MM.1S (cell line): ENCODE measurements around the gene PCK1.

Experiments
- DNase-seq: peaks from one replicate; pipeline ENCODE4 v3.0.0-alpha.2; 2015
- H2AFZ ChIP-seq: fragments of 300-600 bp; sonication (generic); 2 replicates; pipeline ENCODE4 v1.6.0; 2016; ENCODE audit warnings: antibody characterized with exemption, low read length
- H3F3A ChIP-seq: fragments of 300-600 bp; sonication (generic); 2 replicates; pipeline ENCODE4 v1.6.1; 2016; ENCODE audit warnings: mild to moderate bottlenecking, antibody characterized with exemption, low read length, moderate library complexity, mixed read lengths; ENCODE audit not compliant: insufficient read depth
- H3K27ac ChIP-seq: fragments of 300-600 bp; sonication (generic); 2 replicates; pipeline ENCODE4 v1.5.1; 2016; ENCODE audit warnings: mild to moderate bottlenecking, low read length
- H3K27me3 ChIP-seq: fragments of 300-600 bp; sonication (generic); replicated peaks from 2 replicates; pipeline ENCODE4 v1.6.0; 2016; ENCODE audit warnings: low read length; ENCODE audit not compliant: insufficient read depth
- H3K36me3 ChIP-seq: fragments of 300-600 bp; sonication (generic); replicated peaks from 2 replicates; pipeline ENCODE4 v1.6.1; 2016; ENCODE audit warnings: mild to moderate bottlenecking, low read length, mixed read lengths; ENCODE audit not compliant: insufficient read depth
- H3K4me1 ChIP-seq: fragments of 300-600 bp; sonication (generic); 2 replicates; pipeline ENCODE4 v1.6.1; 2016; ENCODE audit warnings: low read length, mixed read lengths
- H3K4me2 ChIP-seq: fragments of 300-600 bp; sonication (generic); 2 replicates; pipeline ENCODE4 v1.6.0; 2016; ENCODE audit warnings: low read depth, low read length
- H3K4me3 ChIP-seq: fragments of 300-600 bp; sonication (generic); 2 replicates; pipeline ENCODE4 v1.5.1; 2016; ENCODE audit warnings: low read length, mixed read lengths
- H3K79me2 ChIP-seq: fragments of 300-600 bp; sonication (generic); 2 replicates; pipeline ENCODE4 v1.6.1; 2016; ENCODE audit warnings: mixed run types, low read length, mixed read lengths
- H3K9ac ChIP-seq: fragments of 300-600 bp; sonication (generic); 2 replicates; pipeline ENCODE4 v1.6.1; 2016; ENCODE audit warnings: low read length, mixed read lengths
- H3K9me2 ChIP-seq: fragments of 300-600 bp; sonication (generic); replicated peaks from 2 replicates; pipeline ENCODE4 v1.6.1; 2016; ENCODE audit warnings: mild to moderate bottlenecking, low read length, mixed read lengths; ENCODE audit not compliant: insufficient read depth
- H3K9me3 ChIP-seq: fragments of 300-600 bp; sonication (generic); replicated peaks from 2 replicates; pipeline ENCODE4 v1.6.1; 2016; ENCODE audit warnings: mild to moderate bottlenecking, low read length, mixed read lengths; ENCODE audit not compliant: insufficient read depth
- H4K20me1 ChIP-seq: fragments of 300-600 bp; sonication (generic); 2 replicates; pipeline ENCODE4 v1.6.1; 2016; ENCODE audit warnings: mild to moderate bottlenecking, low read length, moderate library complexity, mixed read lengths; ENCODE audit not compliant: insufficient read depth
- EZH2 ChIP-seq: fragments of 300-600 bp; sonication (generic); optimal IDR thresholded peaks from 2 replicates; pipeline ENCODE3; 2017; ENCODE audit warnings: low read depth, mild to moderate bottlenecking, antibody characterized with exemption, low read length, mixed read lengths
- EZH2phosphoT487 ChIP-seq: fragments of 300-600 bp; sonication (generic); IDR thresholded peaks from 2 replicates; pipeline ENCODE4 v1.6.1; 2018; ENCODE audit warnings: antibody characterized with exemption, low read length
- TF ChIP-seq, protein P1 (sequence below): fragments of 300-600 bp; sonication (generic); IDR thresholded peaks from 2 replicates; pipeline ENCODE4 v1.5.1; 2016; ENCODE audit warnings: antibody characterized with exemption, low read length, mixed read lengths

PCK1 gene

DNA sequence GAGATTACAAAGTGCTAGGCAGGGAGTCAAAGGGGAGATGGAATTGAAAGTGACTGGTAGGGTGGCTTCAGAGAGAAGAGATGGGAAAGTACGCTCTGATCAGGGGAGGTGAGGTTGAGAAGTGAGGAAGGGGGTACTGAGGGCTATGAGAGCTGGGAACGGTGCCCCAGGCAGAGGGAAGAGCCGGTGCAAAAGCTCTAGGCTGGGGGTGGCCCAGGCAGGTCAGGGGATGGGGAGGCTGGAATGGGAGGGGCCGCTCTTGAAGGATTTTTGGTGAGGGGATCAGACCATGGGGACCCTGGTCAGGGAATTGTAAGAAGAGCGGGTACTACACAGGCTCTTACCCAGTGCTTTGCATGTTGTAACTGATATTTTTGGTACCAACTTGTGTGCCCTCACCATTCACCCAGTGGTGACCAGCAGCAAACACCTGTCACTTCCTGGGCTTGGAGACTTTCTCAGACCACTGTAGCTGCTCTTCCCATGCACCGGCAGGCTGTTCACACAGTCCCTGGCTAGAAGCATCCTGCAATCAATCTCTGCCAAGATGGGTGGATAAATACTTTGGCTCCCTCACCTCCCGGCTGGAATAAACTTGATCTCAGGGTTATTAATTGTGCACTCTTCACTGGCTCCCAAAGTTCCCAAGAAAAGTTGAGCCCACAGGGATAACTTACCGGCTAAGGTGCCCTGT is 24.0 kb downstream of the PCK1 start:
- no peak overlapping the region for H3K4me2 ChIP-seq
- DNase-seq, result no peak

DNA sequence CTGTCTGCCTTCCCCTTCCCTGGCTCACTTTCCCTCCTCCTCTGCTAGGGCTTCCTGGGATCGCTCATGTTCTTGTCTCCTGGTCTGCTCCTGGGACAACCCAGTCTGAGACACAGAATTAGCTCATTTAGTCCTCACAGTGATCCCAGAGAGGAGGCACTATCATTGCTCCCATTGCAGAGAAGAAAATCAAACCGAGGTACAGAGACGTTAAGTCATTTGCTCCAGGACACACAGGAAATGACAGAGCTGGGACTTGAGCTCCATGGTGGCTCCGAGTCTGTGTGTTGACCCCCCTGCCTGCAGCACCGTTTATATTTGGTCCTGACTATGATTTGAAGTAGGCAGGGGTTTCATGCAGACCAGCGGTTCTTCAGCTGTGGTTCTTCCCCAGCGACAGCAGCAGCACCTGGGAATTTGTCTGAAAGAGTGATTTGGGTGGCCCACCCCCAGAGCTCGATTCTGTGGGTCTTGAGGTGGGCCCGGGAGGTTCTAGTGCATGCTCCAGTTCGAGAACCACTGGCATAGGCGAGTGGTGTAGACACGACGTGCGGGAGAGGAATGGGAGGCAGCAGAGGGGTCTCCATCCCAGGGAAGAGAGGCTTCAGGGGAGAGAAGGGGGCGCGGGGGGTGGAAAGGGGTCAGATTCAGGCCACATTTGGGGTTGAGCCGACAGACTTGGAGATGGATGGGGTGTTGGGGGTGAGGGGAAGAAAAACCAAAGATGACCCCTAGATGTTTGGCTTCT is 24.7 kb downstream of the PCK1 start:
- Histone ChIP-seq H3K9ac (no peak overlapping the region), H3K4me2 (no peak overlapping the region), H3F3A (no peaks in the 10 kb centered on the region), H3K9me2 (no peaks in the 10 kb centered on the region), H3K9me3 (no peaks in the 10 kb centered on the region), H3K27me3 (peaks cover 98% of the 10 kb centered on the region), H3K27ac (no peak overlapping the region), H3K4me1 (no peaks in the 10 kb centered on the region), H4K20me1 (no peaks in the 10 kb centered on the region; the same call in 1 of the 2 replicates), H2AFZ (no peak overlapping the region), H3K36me3 (no peaks in the 10 kb centered on the region), H3K79me2 (no peaks in the 10 kb centered on the region), H3K4me3 (no peak overlapping the region)
- no peak for DNase-seq
- TF ChIP-seq, protein P1, sequence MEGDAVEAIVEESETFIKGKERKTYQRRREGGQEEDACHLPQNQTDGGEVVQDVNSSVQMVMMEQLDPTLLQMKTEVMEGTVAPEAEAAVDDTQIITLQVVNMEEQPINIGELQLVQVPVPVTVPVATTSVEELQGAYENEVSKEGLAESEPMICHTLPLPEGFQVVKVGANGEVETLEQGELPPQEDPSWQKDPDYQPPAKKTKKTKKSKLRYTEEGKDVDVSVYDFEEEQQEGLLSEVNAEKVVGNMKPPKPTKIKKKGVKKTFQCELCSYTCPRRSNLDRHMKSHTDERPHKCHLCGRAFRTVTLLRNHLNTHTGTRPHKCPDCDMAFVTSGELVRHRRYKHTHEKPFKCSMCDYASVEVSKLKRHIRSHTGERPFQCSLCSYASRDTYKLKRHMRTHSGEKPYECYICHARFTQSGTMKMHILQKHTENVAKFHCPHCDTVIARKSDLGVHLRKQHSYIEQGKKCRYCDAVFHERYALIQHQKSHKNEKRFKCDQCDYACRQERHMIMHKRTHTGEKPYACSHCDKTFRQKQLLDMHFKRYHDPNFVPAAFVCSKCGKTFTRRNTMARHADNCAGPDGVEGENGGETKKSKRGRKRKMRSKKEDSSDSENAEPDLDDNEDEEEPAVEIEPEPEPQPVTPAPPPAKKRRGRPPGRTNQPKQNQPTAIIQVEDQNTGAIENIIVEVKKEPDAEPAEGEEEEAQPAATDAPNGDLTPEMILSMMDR, result no peak
- TF ChIP-seq EZH2phosphoT487, result no peak
- no peak for TF ChIP-seq EZH2

More for the DNA sequence above, 24.0 kb downstream of the PCK1 start:
- peaks cover 98% of the 10 kb centered on the region for H3K27me3 ChIP-seq
- H3K9ac ChIP-seq, result no peak overlapping the region
- no peaks in the 10 kb centered on the region for H3K36me3 ChIP-seq
- no peaks in the 10 kb centered on the region; the same call in 1 of the 2 replicates for H4K20me1 ChIP-seq
- H3K4me3 ChIP-seq, result no peak overlapping the region
- H3K9me3 ChIP-seq, result no peaks in the 10 kb centered on the region
- no peaks in the 10 kb centered on the region for H3K9me2 ChIP-seq
- no peak overlapping the region for H3K27ac ChIP-seq
- H3F3A ChIP-seq, result no peaks in the 10 kb centered on the region
- H2AFZ ChIP-seq, result no peak overlapping the region
- TF ChIP-seq, protein P1, result no peak
- TF ChIP-seq EZH2phosphoT487 (no peak), EZH2 (no peak)
- H3K4me1 ChIP-seq, result no peaks in the 10 kb centered on the region
- no peaks in the 10 kb centered on the region for H3K79me2 ChIP-seq

DNA sequence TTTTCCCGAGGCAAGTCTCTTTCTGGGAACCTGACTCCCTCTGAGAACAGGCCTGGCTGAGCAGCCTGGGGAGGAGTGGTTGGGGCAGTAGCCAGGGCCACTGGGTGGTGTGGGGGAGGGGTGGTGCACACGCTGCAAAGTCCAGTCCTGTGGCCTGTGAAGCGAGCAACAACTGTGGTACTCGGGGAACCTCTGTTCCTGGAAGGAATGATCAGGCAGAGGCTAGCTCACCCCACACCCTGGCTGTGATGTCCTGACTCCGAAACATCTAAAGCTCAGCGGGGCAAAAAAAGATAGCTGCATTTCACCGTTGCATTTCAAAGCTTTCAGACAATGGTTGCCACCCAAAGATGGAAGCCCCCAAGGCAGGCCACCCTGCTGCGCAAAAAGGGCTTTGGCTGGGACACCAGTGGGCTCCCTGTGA is 25.5 kb downstream of the PCK1 start:
- Histone ChIP-seq H3K27ac (no peak overlapping the region), H4K20me1 (no peaks in the 10 kb centered on the region; the same call in 1 of the 2 replicates), H3K27me3 (peaks cover 98% of the 10 kb centered on the region), H3K36me3 (no peaks in the 10 kb centered on the region), H3K4me2 (no peak overlapping the region), H3K79me2 (no peaks in the 10 kb centered on the region), H3K9ac (no peak overlapping the region), H3K4me3 (no peak overlapping the region), H3K9me3 (no peaks in the 10 kb centered on the region), H3K4me1 (no peaks in the 10 kb centered on the region), H2AFZ (no peak overlapping the region), H3K9me2 (no peaks in the 10 kb centered on the region), H3F3A (no peaks in the 10 kb centered on the region)
- TF ChIP-seq EZH2, result no peak
- TF ChIP-seq, protein P1, result no peak
- no peak for TF ChIP-seq EZH2phosphoT487
- DNase-seq, result no peak
